Osteocyte (in vitro differentiated cells): ENCODE results near the gene SLC17A9. TPM values are rescaled to one million over a fixed set of nuclear protein-coding genes. Genes with fewer than 3 reads are reported as not detected.

Experiments used
- DNase-seq: peaks from one replicate; pipeline ENCODE4 v3.0.0; 2021; ENCODE audit warnings: mixed read lengths; ENCODE audit not compliant: unreplicated experiment; ENCODE audit errors: extremely low spot score
- H3K27ac Mint-ChIP-seq: one replicate; pipeline ENCODE4 v1.8.0; 2021; ENCODE audit warnings: mild to moderate bottlenecking, mixed read lengths; ENCODE audit not compliant: unreplicated experiment
- H3K27me3 Mint-ChIP-seq: one replicate; pipeline ENCODE4 v1.8.0; 2021; ENCODE audit warnings: mixed read lengths; ENCODE audit not compliant: unreplicated experiment
- H3K36me3 Mint-ChIP-seq: one replicate; pipeline ENCODE4 v1.8.0; 2021; ENCODE audit warnings: mixed read lengths; ENCODE audit not compliant: unreplicated experiment
- H3K4me1 Mint-ChIP-seq: one replicate; pipeline ENCODE4 v1.8.0; 2021; ENCODE audit warnings: mixed read lengths; ENCODE audit not compliant: unreplicated experiment
- H3K4me3 Mint-ChIP-seq: one replicate; pipeline ENCODE4 v1.8.0; 2021; ENCODE audit warnings: mild to moderate bottlenecking, moderate library complexity, mixed read lengths; ENCODE audit not compliant: unreplicated experiment
- H3K9me3 Mint-ChIP-seq: one replicate; pipeline ENCODE4 v1.8.0; 2021; ENCODE audit warnings: mixed read lengths; ENCODE audit not compliant: unreplicated experiment
- CTCF ChIP-seq: fragments of 200-600 bp; sonication (generic); IDR thresholded peaks from 2 replicates; pipeline ENCODE4 v1.5.0; 2021; ENCODE audit warnings: antibody characterized with exemption, mild to moderate bottlenecking, moderate library complexity
- total RNA-seq: library from RNA; stranded (reverse); gene quantifications from 2 replicates; pipeline ENCODE4 v1.2.1, GENCODE V29; 2021

Gene SLC17A9
- total RNA-seq, 1 donor from 2014 or later = not detected

GRCh38 chr20:62968378-62969178, 16.1 kb downstream of the SLC17A9 start:
- no peaks in the 10 kb centered on the region for H3K36me3 Mint-ChIP-seq
- H3K4me3 Mint-ChIP-seq = no peak overlapping the region
- peaks cover 24% of the 10 kb centered on the region for H3K27me3 Mint-ChIP-seq
- H3K4me1 Mint-ChIP-seq = peaks cover 2% of the 10 kb centered on the region
- H3K9me3 Mint-ChIP-seq = no peaks in the 10 kb centered on the region
- no peak overlapping the region for H3K27ac Mint-ChIP-seq
- no peak for TF ChIP-seq CTCF
- no peak for DNase-seq

GRCh38 chr20:62969179-62969760, 16.8 kb downstream of the SLC17A9 start:
- Mint-ChIP-seq H3K27ac (no peak overlapping the region), H3K36me3 (no peaks in the 10 kb centered on the region)

GRCh38 chr20:62969939-62970306, 17.4 kb downstream of the SLC17A9 start:
- H3K36me3 Mint-ChIP-seq = no peaks in the 10 kb centered on the region
- no peaks in the 10 kb centered on the region for H3K9me3 Mint-ChIP-seq
- no peak overlapping the region for H3K4me3 Mint-ChIP-seq
- peaks cover 24% of the 10 kb centered on the region for H3K27me3 Mint-ChIP-seq
- peaks cover 2% of the 10 kb centered on the region for H3K4me1 Mint-ChIP-seq
- no peak overlapping the region for H3K27ac Mint-ChIP-seq
- no peak for DNase-seq
- no peak for TF ChIP-seq CTCF

More at GRCh38 chr20:62969179-62969760, 16.8 kb downstream of the SLC17A9 start:
- Mint-ChIP-seq H3K4me3 (no peak overlapping the region), H3K27me3 (peaks cover 24% of the 10 kb centered on the region), H3K4me1 (peaks cover 2% of the 10 kb centered on the region), H3K9me3 (no peaks in the 10 kb centered on the region)
- no peak for DNase-seq
- TF ChIP-seq CTCF = no peak

- Mint-ChIP-seq H3K36me3 (no peaks in the 10 kb centered on the region), H3K4me3 (no peak overlapping the region), H3K27ac (no peak overlapping the region), H3K9me3 (no peaks in the 10 kb centered on the region), H3K4me1 (peaks cover 2% of the 10 kb centered on the region), H3K27me3 (peaks cover 24% of the 10 kb centered on the region)
- no peak for DNase-seq
- TF ChIP-seq CTCF = no peak
Measured at GRCh38 chr20:62970307-62971210, 18.1 kb downstream of the SLC17A9 start.
